ENCODE results near the gene SLC23A2.

SLC23A2 gene

DNA sequence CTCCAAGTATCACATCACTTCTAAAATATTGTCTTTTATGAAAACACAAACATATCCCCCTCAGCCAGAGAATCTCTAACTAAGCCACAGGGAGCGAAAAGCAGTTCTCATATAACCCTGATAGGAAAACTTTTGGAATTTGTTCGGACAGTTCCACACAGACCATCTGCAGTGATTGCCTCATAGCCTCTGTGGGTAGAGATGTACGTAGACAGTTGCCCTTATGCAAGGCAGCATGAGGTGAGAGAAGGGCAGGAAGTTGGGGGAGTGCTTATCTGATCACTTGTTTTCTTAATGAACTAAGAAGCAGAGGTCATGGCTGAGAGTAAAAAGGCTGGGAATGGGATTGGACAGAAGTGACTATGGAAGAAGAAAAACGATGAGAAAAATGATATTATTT lies 39.6 kb downstream of the SLC23A2 start:
- peak; percentile 34 for DNase-seq

- no peak for DNase-seq
Observed at GRCh38 chr20:4959592-4959991, 41.7 kb downstream of the SLC23A2 start.

DNA sequence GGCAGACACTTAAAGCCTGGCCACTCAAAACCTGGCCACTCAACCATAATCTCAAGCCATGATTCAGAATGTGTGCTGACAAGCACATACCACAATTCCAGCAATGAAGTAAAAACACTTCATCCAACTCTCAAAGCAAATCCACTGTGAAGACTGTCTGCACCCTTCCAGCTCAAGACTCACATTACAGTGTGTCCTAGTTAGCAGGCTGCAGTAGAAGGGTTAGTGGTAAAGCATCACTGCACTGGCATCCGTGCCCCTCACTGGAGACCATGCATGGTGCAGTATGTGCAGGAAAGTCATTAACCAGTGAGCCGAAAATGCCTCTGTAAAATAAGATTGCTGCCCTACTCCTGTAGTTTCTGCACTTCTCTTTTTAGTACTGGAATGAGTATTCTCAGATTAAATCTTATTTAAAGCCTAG lies 43.4 kb downstream of the SLC23A2 start:
- DNase-seq: no peak

- DNase-seq: no peak
Observed at GRCh38 chr20:4957187-4957586, 44.1 kb downstream of the SLC23A2 start.

- peak; percentile 72 for DNase-seq
Observed at GRCh38 chr20:4956200-4956810, 45.0 kb downstream of the SLC23A2 start.

- DNase-seq: no peak
Observed at GRCh38 chr20:4953881-4954280, 47.4 kb downstream of the SLC23A2 start.

GRCh38 chr20:4952229-4952628 lies 49.1 kb downstream of the SLC23A2 start:
- no peak for DNase-seq

DNA sequence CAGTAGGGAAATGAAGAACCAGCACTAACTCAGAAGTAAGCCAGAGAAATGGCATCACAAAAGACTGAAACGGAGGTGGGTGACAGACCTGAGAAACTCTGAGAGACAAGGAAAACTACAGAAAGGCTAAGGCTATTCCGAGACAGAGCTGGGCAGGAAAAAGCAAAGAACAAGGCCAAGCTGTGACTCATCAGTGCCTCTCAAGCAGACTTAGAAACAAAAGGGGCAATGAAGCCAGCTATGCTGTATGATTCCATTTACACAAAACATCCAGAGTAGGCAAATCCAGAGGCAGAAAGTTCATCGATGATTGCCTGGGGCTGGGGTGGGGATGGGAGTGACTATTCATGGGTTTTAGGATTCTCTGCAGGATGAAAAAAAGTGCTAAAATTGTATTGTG lies 50.0 kb downstream of the SLC23A2 start:
- no peak for DNase-seq

- no peak for DNase-seq
Observed at GRCh38 chr20:4950841-4951240, 50.5 kb downstream of the SLC23A2 start.

GRCh38 chr20:4950437-4950836 lies 50.9 kb downstream of the SLC23A2 start:
- no peak for DNase-seq

- peak; percentile 48 for DNase-seq
Observed at GRCh38 chr20:4949833-4950178, 51.5 kb downstream of the SLC23A2 start.

- no peak for DNase-seq
Observed at GRCh38 chr20:4947817-4948559, 53.3 kb downstream of the SLC23A2 start.

DNA sequence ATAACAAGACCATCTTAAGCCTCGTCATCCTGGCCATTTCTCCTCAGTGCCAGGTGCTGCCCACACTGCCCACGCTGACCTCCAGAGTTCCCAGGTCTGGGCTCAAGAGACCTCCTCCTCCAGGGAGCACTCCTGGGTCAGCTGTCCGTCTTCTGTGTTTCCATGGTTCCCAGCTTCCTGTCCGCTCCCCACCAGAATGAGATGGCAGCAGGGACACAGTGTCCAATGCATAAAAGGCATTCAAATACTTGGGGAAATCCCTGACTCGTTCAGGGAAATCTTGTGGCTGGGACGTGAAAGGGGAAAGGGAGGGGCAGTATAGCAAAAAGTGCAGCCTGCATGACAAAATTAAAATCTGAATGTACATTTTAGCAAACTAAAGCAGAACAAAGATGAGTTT lies 54.3 kb downstream of the SLC23A2 start:
- no peak for DNase-seq

DNA sequence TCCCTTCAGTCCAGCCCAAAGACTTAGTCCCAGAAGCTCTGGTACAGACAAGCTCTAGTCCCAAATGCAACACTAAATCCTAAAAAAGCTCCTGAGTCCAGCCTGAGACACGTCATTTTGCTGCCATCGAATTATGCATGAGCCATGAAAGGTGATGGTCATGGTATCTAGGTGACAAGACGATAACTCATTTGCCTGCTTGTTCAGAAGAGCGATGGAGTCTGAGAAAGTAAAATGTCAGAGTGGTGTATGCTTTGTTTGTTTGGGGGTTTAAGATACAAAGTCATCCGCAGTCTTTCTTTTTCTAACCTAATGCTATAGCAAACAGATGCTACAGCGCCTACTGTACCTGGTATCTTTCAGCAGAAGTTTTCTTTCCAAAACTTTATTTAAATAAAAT lies 54.7 kb downstream of the SLC23A2 start:
- DNase-seq: no peak

GRCh38 chr20:4944518-4945313 lies 56.6 kb downstream of the SLC23A2 start:
- no peak for DNase-seq

DNA sequence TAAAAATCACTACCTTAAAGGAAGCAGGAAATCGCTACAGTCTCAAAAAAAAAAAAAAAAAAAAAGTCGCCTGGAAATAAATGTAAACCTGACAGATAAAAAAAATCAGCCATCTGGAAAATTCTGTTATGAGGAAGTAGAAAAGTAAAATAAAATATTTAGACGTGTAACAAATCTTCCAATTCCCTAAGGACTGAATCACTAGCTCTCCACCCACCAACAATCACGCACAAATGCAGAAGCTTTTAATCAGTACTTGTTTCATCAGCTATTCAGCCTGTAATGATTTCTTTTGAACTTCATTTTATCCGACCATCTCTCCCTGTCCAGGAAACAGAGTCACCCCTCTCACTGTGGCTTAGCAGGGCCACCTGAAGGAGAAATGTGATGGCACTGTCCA lies 59.0 kb downstream of the SLC23A2 start:
- no peak for DNase-seq

GRCh38 chr20:4937407-4938319 lies 63.6 kb downstream of the SLC23A2 start:
- DNase-seq: no peak

GRCh38 chr20:4936851-4937406 lies 64.4 kb downstream of the SLC23A2 start:
- no peak for DNase-seq

DNA sequence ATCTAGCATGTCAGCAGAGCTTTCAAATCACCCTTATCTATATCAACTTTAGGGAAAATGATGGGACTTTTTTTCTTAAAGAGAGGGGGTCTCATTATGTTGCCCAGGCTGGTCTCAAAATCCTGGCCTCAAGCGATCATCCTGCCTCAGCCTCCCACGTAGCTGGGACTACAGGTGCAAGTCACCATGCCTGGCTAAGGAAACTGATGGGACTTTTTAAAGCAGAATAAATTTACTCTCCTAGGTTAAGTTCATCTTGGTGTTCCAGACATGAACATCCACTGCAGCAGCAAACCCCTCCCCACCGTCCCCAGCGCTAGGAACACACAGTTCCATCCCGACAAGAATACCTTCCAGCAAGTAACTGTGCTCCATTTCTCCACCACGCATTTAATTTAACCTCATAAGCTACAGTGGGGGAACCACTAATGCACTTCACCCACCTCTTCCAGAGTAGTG lies 64.9 kb downstream of the SLC23A2 start:
- no peak for DNase-seq

- no peak for DNase-seq
Observed at GRCh38 chr20:4932061-4932460, 69.2 kb downstream of the SLC23A2 start.

DNA sequence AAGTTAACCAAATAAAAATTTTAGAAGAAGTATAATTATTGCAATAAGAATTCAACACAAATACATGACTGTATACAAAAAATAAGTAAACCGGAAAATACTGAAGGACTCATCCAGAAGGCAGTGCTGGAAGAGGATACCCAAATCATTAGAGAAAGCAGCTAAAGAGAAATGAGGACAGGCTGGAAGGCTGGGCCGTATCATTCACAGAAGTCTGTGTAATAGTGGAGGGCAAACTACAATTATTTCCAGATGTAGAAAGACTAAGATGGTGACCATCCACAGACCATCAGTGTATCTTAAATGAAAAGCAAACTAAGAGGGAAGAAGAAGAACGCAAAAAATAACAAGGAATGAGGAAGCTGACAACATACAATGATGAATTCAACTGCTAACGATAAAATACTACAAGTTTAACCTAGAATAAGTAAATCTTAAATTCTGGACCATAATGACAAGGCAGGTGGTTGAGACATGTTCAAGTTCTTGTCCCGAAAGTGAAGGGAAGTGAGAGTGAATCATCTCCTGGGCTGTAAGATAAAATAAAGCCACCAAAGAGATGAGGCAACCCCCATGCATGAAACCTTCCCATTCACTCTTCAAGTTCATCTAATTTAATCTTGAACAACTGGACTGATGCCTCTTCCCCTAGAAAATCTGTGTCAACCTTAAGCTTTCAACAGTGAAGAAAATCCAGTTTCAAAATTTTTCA lies 71.5 kb downstream of the SLC23A2 start:
- no peak for DNase-seq

All from CD4-positive, alpha-beta T cell treated with Interleukin-12 subunit alpha and Interleukin-12 subunit beta, for 1 hour (primary cell).